Activated B cell treated with CpG ODN at 0.5 μM for 24 hours (primary cell): ENCODE results near the gene MARCKS. TPM values are rescaled to one million over a fixed set of nuclear protein-coding genes. Genes with fewer than 3 reads are reported as not detected.

Source experiments
- ATAC-seq: fragments of 200-7000 bp; cut with Tn5 transposase; one replicate; pipeline ENCODE4 v1.10.0; 2021; ENCODE audit warnings: low read depth, mild to moderate bottlenecking, moderate library complexity
- CTCF ChIA-PET: fragments of 350-600 bp; sonication (Branson Sonifier 250); formaldehyde crosslinking; loops from one replicate; lab custom pipeline; 2021; ENCODE audit warnings: antibody characterized with exemption; lab: Charles Lee
- POLR2A ChIA-PET: fragments of 350-600 bp; sonication (Branson Sonifier 250); formaldehyde crosslinking; loops from one replicate; lab custom pipeline; 2021; ENCODE audit warnings: antibody characterized with exemption; lab: Charles Lee
- DNase-seq: peaks from one replicate; pipeline ENCODE4 v3.0.0; 2022
- H3K27ac Mint-ChIP-seq: one replicate; pipeline ENCODE4 v1.8.0; 2020; ENCODE audit warnings: mixed read lengths
- H3K27me3 Mint-ChIP-seq: one replicate; pipeline ENCODE4 v1.8.0; 2021; ENCODE audit warnings: mixed read lengths
- H3K36me3 Mint-ChIP-seq: one replicate; pipeline ENCODE4 v1.8.0; 2021; ENCODE audit warnings: low read depth, mixed read lengths
- H3K4me1 Mint-ChIP-seq: one replicate; pipeline ENCODE4 v1.8.0; 2021; ENCODE audit warnings: mixed read lengths
- H3K4me3 Mint-ChIP-seq: one replicate; pipeline ENCODE4 v1.8.0; 2020; ENCODE audit warnings: mild to moderate bottlenecking, mixed read lengths
- H3K9me3 Mint-ChIP-seq: one replicate; pipeline ENCODE4 v1.8.0; 2020; ENCODE audit warnings: mixed read lengths
- intact Hi-C: fragments of 100-400 bp; cut with micrococcal nuclease; formaldehyde crosslinking; loops from one replicate; pipeline ENCODE4 v1.15.1; 2024
- total RNA-seq: library from RNA; stranded (reverse); gene quantifications from 2 replicates; pipeline ENCODE4 v1.2.3, GENCODE V29; 2022
- TF ChIP-seq, protein P1 (sequence below): fragments of 200-600 bp; IDR thresholded peaks from one replicate; pipeline ENCODE4 v1.8.0; 2022; ENCODE audit warnings: antibody characterized with exemption, mild to moderate bottlenecking

The MARCKS gene, protein sequence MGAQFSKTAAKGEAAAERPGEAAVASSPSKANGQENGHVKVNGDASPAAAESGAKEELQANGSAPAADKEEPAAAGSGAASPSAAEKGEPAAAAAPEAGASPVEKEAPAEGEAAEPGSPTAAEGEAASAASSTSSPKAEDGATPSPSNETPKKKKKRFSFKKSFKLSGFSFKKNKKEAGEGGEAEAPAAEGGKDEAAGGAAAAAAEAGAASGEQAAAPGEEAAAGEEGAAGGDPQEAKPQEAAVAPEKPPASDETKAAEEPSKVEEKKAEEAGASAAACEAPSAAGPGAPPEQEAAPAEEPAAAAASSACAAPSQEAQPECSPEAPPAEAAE
- total RNA-seq = 94.7 and 100 TPM in 2 replicates

DNA sequence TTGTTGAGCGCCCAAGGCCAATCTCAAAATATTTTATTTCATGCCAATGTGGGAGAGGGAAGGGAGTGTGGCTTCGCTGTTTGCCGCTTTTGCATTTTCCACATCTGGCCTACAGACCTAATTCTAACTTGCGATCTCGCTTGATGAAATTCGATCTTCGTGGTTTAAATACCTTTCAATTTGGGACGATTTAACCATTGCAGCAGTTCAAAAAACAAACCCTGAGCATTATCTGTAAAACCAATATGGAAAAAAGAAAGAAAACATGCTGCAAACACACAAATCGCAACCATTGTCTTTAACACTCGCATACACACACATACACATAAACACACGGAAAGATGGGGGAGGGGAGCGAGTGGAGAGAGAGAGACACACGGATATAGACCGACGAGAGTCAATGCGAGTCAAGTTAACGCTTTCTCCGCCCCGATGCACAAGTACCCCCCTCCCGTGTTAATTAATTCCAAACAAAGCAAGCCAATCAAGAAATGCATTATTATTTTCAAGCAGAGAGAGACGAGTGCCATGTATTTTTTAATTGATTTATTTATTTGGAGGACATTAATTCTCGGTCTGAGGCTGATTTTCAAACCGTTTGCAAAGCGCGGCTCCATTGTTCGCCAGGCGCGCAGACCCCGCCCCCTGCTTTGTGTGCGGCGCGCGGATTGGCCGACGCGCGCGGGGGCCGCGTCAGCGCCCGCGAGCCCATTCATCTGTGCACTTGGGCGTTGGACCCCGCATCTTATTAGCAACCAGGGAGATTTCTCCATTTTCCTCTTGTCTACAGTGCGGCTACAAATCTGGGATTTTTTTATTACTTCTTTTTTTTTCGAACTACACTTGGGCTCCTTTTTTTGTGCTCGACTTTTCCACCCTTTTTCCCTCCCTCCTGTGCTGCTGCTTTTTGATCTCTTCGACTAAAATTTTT, at the start of gene MARCKS:
Gene MARCKS, plus strand, starts transcription at position 721 of the 931 bp plus-strand sequence. CDS start 401 bp downstream, outside the sequence.
- H3K27me3 Mint-ChIP-seq = no peaks in the 10 kb centered on the region
- H3K9me3 Mint-ChIP-seq = no peaks in the 10 kb centered on the region
- TF ChIP-seq, protein P1, sequence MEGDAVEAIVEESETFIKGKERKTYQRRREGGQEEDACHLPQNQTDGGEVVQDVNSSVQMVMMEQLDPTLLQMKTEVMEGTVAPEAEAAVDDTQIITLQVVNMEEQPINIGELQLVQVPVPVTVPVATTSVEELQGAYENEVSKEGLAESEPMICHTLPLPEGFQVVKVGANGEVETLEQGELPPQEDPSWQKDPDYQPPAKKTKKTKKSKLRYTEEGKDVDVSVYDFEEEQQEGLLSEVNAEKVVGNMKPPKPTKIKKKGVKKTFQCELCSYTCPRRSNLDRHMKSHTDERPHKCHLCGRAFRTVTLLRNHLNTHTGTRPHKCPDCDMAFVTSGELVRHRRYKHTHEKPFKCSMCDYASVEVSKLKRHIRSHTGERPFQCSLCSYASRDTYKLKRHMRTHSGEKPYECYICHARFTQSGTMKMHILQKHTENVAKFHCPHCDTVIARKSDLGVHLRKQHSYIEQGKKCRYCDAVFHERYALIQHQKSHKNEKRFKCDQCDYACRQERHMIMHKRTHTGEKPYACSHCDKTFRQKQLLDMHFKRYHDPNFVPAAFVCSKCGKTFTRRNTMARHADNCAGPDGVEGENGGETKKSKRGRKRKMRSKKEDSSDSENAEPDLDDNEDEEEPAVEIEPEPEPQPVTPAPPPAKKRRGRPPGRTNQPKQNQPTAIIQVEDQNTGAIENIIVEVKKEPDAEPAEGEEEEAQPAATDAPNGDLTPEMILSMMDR = no peak
- no peak within 1 kb of the TSS for H3K4me3 Mint-ChIP-seq
- H3K27ac Mint-ChIP-seq = no peak within 1 kb of the TSS
- DNase-seq = peak; percentile 72
- peaks cover 30% of the 10 kb centered on the region for H3K36me3 Mint-ChIP-seq
- POLR2A ChIA-PET = interaction anchor here (0.6 to 3.0 kb wide), 3 partner anchors 210 to 522 kb away, joined by 4 to 73 read pairs (median 9); no protein-coding TSS in a partner anchor
- ATAC-seq = peak; percentile 43
- intact Hi-C loops = loop anchor here (1.0 to 10.0 kb wide), 7 partner anchors 167 to 1770 kb away; partner anchors contain the start of genes FAM229B and TUBE1
- CTCF ChIA-PET = interaction anchor here (2.8 kb wide), 1 partner anchor 550 kb away, joined by 12 read pairs; no protein-coding TSS in a partner anchor
- H3K4me1 Mint-ChIP-seq = peaks cover 16% of the 10 kb centered on the region

DNA sequence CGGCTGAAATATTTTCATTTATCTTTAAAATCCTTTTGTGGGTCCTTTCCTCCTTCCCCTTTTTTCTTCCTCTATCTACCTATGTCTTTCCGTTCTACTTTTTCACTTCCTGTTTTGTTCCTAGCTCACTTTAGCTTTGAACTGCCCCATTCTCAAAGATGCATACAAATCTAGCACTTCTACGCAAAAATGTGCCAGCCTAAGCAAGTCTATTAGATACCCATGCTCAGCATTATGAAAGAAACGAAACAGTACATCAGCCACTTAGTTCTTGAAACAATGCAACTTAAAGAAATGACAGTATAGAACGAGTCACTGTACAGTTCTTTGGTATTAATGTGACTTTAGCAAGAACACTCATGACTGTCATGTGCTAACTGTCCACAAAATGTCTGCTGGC, 47.3 kb upstream of the MARCKS start:
- Mint-ChIP-seq H3K27ac (peak overlapping the region; percentile 65), H3K9me3 (peaks cover 2% of the 10 kb centered on the region), H3K36me3 (no peaks in the 10 kb centered on the region), H3K4me1 (peaks cover 60% of the 10 kb centered on the region), H3K27me3 (no peaks in the 10 kb centered on the region), H3K4me3 (peak overlapping the region; percentile 52)
- ChIA-PET POLR2A (interaction anchor here (0.6 to 1.7 kb wide), 4 partner anchors 46 to 179 kb away, joined by 4 to 15 read pairs (median 5); no protein-coding TSS in a partner anchor), CTCF (interaction anchor here (1.0 kb wide), 1 partner anchor 48 kb away, joined by 3 read pairs; no protein-coding TSS in a partner anchor)
- TF ChIP-seq, protein P1 = no peak
- intact Hi-C loops = loop anchor here (1.0 to 2.0 kb wide), 5 partner anchors 35 to 1723 kb away; partner anchors contain the start of genes FAM229B and TUBE1
- ATAC-seq (peak; percentile 85), DNase-seq (no peak)

GRCh38 chr6:113813142-113813541, 44.0 kb upstream of the MARCKS start:
- Mint-ChIP-seq H3K4me3 (no peak overlapping the region), H3K27me3 (no peaks in the 10 kb centered on the region), H3K27ac (no peak overlapping the region), H3K9me3 (no peaks in the 10 kb centered on the region), H3K4me1 (peaks cover 29% of the 10 kb centered on the region), H3K36me3 (no peaks in the 10 kb centered on the region)
- intact Hi-C loops = no loop called here
- ATAC-seq (no peak), DNase-seq (no peak)
- POLR2A ChIA-PET = no interaction called here
- TF ChIP-seq, protein P1 = no peak
- CTCF ChIA-PET = no interaction called here

DNA sequence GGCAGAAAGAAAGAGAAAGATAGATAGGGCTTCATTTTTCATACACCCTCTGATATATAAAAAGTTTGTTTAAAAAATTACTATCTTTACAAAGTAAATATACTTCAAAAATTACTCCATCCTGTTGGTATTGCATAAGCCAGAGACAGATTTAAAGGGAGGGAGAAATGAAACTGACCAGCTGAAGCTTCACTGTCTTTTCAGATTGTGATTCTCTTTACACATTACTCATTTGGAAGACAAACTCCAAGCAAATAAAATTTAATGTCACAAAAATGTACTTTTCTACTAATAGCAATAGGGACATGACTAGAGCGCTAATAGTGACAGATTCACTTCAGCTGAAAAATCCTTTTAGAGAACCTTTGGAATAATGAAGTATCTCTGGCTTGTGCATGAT, 38.6 kb upstream of the MARCKS start:
- no peak for DNase-seq
- Mint-ChIP-seq H3K27me3 (no peaks in the 10 kb centered on the region), H3K9me3 (no peaks in the 10 kb centered on the region), H3K27ac (no peak overlapping the region), H3K4me3 (no peak overlapping the region), H3K4me1 (peaks cover 4% of the 10 kb centered on the region), H3K36me3 (no peaks in the 10 kb centered on the region)
- ChIA-PET CTCF (no interaction called here), POLR2A (no interaction called here)
- TF ChIP-seq, protein P1 = no peak
- no peak for ATAC-seq
- intact Hi-C loops = no loop called here
